NCI-H1092 treated with DMSO at 0.1 percent for 48 hours (cell line): ENCODE measurements around the gene SLC36A2.
"Not testable (repeated sequence)": the region's sequence is repeated elsewhere in the genome, so short reads cannot be mapped to it uniquely, and the experiment has no call there.

Experiments
- DNase-seq: peaks from one replicate; lab custom pipeline; 2025; lab: John Stamatoyannopoulos, UW

Gene SLC36A2

GRCh38 chr5:151326266-151326665 is 21.1 kb downstream of the SLC36A2 start:
- DNase-seq = no peak

- DNase-seq = no peak
Measured at GRCh38 chr5:151320481-151320880, 26.9 kb downstream of the SLC36A2 start.

- no peak for DNase-seq
Measured at GRCh38 chr5:151318850-151319732, 28.3 kb downstream of the SLC36A2 start.

- no peak for DNase-seq
Measured at GRCh38 chr5:151317871-151318270, 29.5 kb downstream of the SLC36A2 start.

GRCh38 chr5:151315998-151316597 is 31.3 kb downstream of the SLC36A2 start:
- peak; percentile 30 for DNase-seq

GRCh38 chr5:151313357-151313756 is 34.0 kb downstream of the SLC36A2 start:
- DNase-seq = no peak

GRCh38 chr5:151312756-151313324 is 34.5 kb downstream of the SLC36A2 start:
- DNase-seq = no peak

GRCh38 chr5:151310932-151311331 is 36.4 kb downstream of the SLC36A2 start:
- DNase-seq = no peak

- DNase-seq = not testable (repeated sequence)
Measured at GRCh38 chr5:151309821-151310220, 37.5 kb downstream of the SLC36A2 start.

- not testable (repeated sequence) for DNase-seq
Measured at GRCh38 chr5:151309266-151309665, 38.1 kb downstream of the SLC36A2 start.

- DNase-seq = no peak
Measured at GRCh38 chr5:151303666-151304065, 43.7 kb downstream of the SLC36A2 start, which contains the start of gene SLC36A3. TSS of gene SLC36A3 (minus strand) at chr5:151303766. CDS start at chr5:151303354, 412 bp downstream.

- no peak for DNase-seq
Measured at GRCh38 chr5:151298063-151298855, 49.1 kb downstream of the SLC36A2 start.

GRCh38 chr5:151296974-151297373 is 50.4 kb downstream of the SLC36A2 start:
- no peak for DNase-seq

GRCh38 chr5:151296478-151296830 is 50.9 kb downstream of the SLC36A2 start:
- no peak for DNase-seq

- no peak for DNase-seq
Measured at GRCh38 chr5:151295791-151296477, 51.4 kb downstream of the SLC36A2 start.

GRCh38 chr5:151295138-151295537 is 52.2 kb downstream of the SLC36A2 start:
- DNase-seq = no peak

- no peak for DNase-seq
Measured at GRCh38 chr5:151293624-151294023, 53.7 kb downstream of the SLC36A2 start.

GRCh38 chr5:151288180-151288579 is 59.2 kb downstream of the SLC36A2 start:
- DNase-seq = peak; percentile 20

- DNase-seq = no peak
Measured at GRCh38 chr5:151286246-151286645, 61.1 kb downstream of the SLC36A2 start.

GRCh38 chr5:151285683-151286082 is 61.7 kb downstream of the SLC36A2 start:
- DNase-seq = no peak

GRCh38 chr5:151284392-151284967 is 62.9 kb downstream of the SLC36A2 start:
- DNase-seq = no peak
